LNCAP (cell line): ENCODE results near the gene ITPR1.

ENCODE experiments used
- TF ChIP-seq, protein P1 (sequence below): fragments of 450-650 bp; IDR thresholded peaks from 2 replicates; pipeline ENCODE4 v1.5.1; 2017; ENCODE audit warnings: mild to moderate bottlenecking

The ITPR1 gene

DNA sequence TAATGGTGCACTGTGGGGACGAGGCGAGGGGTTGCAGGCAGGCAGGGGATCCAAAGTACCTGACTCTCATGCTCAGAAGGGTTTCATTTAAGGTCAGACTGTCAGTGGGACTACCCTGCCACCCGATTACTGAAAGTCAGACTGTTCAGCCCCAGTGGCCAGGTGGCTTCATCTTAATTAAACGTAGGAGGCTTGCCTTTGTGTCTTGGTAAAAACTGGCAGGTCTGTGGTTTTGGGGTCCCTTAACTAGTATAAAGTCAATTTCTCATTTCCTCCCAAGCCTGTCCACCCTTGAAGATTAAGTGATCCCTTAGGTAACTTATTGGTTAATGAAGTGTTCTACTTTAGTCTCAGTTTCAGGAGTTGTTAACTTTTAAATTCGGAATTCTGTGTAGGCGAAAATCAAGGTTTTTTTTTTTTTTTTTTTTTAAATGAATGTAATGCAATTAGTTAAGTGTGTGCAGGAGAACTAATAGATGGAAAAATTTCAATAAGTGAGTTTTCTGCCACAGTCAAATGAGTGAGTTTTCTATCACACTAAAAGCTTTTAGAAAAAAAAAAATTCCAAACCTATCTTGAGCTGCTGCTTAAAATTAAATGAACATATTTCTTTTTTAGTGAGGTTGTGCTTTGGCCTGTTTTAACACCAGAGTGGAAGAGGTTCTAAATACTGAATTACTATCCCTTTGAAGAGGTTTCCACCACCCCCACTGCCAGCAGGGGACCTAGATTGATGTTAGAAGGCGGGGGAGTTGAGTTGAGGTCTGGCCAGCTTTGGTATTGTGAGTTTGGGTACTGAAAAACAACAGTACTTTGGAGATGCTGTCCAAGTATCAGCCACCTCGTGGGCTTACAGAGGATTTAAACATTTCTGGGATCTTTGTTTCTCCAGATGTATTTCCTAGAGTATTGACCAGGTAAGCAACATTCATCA is 15.2 kb downstream of the ITPR1 start:
- TF ChIP-seq, protein P1, sequence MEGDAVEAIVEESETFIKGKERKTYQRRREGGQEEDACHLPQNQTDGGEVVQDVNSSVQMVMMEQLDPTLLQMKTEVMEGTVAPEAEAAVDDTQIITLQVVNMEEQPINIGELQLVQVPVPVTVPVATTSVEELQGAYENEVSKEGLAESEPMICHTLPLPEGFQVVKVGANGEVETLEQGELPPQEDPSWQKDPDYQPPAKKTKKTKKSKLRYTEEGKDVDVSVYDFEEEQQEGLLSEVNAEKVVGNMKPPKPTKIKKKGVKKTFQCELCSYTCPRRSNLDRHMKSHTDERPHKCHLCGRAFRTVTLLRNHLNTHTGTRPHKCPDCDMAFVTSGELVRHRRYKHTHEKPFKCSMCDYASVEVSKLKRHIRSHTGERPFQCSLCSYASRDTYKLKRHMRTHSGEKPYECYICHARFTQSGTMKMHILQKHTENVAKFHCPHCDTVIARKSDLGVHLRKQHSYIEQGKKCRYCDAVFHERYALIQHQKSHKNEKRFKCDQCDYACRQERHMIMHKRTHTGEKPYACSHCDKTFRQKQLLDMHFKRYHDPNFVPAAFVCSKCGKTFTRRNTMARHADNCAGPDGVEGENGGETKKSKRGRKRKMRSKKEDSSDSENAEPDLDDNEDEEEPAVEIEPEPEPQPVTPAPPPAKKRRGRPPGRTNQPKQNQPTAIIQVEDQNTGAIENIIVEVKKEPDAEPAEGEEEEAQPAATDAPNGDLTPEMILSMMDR = no peak

DNA sequence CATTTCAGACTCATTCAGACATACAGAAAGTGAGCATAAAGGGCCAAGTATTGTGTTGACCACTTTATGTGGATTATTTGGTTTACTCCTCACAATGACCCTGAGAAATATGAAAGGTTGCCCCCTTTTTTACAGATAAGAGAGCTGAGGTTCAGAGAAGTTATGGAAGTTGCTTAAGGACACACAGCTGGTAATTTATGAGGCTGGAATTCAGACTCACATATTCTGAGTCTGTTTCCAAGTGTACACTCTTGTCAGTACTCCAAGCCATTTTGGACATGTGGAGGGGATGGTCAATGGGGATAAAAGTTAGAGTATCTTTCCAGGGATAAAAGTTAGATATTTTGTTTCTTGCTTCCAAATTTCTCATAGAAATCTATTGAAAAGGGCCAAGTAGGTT is 15.9 kb downstream of the ITPR1 start:
- TF ChIP-seq, protein P1 = no peak

DNA sequence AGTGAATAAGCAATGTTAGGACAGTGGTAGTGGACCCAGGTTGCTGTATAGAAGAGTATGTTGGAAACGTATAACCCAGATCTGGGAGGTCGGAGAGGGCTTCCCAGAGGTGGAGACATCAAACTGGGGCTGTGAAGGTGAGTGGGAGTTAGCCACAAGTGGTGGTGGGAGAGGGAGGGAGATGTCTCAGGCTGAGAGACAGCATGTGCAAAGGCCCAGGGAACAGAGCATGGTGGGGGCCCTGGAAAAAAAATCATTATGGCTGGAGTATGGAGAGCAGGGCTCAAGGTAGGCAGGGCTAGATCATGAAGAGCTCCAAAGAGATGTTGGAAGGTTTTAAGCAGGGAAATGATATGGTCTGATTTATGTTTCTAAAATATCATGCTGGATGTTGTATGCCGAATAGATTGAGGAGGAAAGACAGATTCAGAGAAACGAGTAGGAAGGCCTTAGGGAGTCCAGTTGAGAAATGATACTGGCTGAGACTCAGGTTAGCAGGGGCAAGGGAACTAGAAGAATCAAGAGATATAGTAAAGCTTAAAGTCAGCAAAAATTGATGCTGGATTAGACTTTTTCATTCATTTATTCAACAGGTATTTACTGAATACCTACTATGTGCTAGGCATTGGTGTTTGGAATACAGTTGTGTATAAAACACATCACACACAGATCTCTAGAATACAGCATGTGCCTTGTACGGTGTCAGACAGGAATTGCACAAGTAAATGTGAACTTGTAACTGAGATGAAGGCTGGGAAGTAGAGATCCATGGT is 17.0 kb downstream of the ITPR1 start:
- TF ChIP-seq, protein P1 = no peak

DNA sequence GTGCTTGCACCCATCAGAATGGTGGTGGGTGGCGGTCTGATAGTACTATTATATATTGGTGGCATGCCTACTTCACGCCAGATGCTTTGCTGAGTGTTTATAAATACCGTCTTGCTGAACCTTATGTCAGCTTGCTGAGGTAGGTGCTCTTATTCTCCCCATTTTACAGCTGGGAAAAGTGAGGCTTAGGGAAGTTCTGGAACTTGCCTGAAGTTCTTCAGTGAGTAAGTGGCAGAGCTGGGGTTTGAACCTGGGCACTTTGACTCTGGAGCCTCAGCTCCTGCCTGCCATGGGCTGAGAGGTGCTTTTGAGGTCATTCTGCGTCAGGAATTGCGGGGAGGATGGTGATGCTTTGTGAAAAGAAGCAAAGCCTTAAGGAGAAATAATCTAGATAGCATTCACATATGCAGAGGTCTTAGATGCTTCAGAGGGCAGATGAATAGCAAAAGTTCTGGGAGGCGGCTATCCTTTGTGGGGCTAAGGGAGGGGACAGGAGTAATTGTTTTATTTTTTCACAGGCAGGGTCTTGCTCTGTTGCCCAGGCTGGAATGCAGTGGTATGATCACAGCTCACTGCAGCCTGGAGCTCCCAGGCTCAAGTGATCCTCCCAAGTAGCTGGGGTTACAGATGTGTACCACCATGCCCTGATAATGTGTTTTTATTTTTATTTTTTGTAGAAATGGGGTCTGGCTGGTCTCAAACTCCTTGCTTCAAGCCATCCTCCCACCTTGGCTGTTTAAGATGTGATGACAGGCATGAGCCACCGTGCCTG is 18.5 kb downstream of the ITPR1 start:
- TF ChIP-seq, protein P1 = no peak

DNA sequence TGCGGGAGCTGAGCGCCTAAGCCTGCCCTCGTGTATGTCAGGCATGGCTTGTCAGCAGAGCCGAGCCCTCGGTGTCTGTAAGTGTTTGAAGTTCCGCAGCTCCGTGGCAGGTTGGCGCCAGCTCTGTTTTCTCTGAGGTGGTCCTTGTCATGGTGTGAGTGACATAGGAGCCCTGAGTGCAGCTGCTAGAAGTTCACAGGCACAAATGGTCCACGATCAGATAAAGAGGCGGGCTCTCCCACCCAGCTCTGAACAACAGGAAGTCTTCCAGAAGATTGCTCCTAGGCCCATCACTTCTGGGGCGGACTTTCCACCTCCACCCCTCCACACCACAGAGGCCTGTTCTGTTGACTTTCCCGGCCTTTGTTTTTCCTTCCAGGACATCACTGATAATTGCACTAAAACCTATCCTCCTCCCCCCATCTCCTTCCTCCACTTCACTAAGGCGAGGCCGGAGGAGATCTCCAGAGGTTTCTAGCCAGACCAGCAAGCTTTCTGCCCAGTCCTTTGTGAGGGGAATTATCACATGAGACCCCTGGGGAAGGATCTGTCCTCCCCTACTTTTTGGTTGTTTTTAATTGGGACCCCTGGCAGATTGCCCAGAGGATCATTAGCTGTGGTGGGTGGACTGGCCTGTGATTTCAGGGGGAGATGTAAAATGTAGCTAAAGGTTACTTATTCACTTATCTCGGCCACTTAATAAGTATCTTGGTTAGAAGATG is 19.9 kb downstream of the ITPR1 start:
- TF ChIP-seq, protein P1 = no peak

DNA sequence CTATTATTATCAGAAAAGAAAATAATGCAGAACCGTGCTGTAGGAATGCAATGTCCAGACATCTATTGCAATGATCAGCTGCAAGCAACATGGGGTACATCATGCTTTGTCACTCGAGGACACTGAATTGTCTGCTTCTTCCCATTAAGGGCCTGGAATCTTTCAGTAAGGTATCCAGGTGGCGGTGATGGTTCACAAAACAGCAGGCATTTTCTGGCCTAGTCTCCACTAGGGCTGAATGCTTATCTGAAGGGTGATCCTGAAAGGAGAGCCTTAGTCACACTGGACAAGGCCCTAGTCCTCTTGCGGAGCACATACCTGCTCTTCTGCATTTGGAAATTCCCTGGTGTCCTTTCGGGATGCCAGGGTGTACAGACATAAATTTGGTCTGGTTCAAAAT is 21.2 kb downstream of the ITPR1 start:
- TF ChIP-seq, protein P1 = no peak

DNA sequence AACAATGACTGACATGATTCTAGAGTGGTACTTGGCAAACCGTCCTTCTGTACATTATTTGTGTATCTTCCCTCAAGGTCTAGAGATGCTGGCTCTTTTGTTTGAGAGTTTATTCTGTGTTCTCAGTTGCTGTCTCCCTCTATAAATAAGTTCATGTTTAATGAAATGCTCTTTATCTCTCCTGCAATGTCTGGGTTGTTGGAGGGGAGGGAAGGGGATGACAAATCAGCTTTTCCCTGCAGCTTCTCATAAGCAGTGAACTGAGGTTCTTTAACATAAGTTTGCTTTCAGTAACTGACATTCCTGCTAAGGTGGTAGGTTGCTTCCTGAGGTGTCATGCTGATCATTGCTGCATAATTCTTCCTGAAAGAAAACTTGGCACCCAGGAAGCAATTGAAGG is 21.8 kb downstream of the ITPR1 start:
- TF ChIP-seq, protein P1 = no peak
